ENCODE results near the gene DNM3. TPM values are rescaled to one million over a fixed set of nuclear protein-coding genes. Genes with fewer than 3 reads are reported as not detected.

Gene DNM3
- total and polyA plus RNA-seq, 5 donors from 2014 or later: 0.76 to 5.5 (median 1.6) TPM

GRCh38 chr1:172088256-172088655, 247.0 kb downstream of the DNM3 start:
- no peak for DNase-seq
- H3K27me3 ChIP-seq (ENCODE audit: control insufficient read depth, insufficient read depth, low read length): no peaks in the 10 kb centered on the region
- Mint-ChIP-seq H3K27ac (no peak overlapping the region), H3K36me3 (no peaks in the 10 kb centered on the region), H3K4me1 (peaks cover 2 to 7% (median 5%) of the 10 kb centered on the region in 4 donors), H3K9me3 (no peaks in the 10 kb centered on the region), H3K4me3 (no peak overlapping the region), H3K27me3 (no peaks in the 10 kb centered on the region)
- no peak for ATAC-seq (ENCODE audit: low read depth in 2 of 2)
- H3K4me3 ChIP-seq (ENCODE audit: low read depth, low read length): no peak overlapping the region
- no peaks in the 10 kb centered on the region for H3K4me1 ChIP-seq (ENCODE audit: control insufficient read depth, insufficient read depth, low read length, poor library complexity, severe bottlenecking)
- no peak overlapping the region for H3K27ac ChIP-seq (ENCODE audit: insufficient read depth, low read length, poor library complexity, severe bottlenecking)
- H3K9me3 ChIP-seq (ENCODE audit: control insufficient read depth in 2 of 2, low read length in 2 of 2): no peaks in the 10 kb centered on the region
- no peaks in the 10 kb centered on the region for H3K36me3 ChIP-seq (ENCODE audit: control insufficient read depth, insufficient read depth, low read length)

GRCh38 chr1:172089768-172090510, 248.6 kb downstream of the DNM3 start:
- H3K4me3 Mint-ChIP-seq: no peak overlapping the region
- no peaks in the 10 kb centered on the region for H3K9me3 Mint-ChIP-seq
- peak; percentile 14 to 80 (median 57) for DNase-seq
- no peak overlapping the region for H3K27ac Mint-ChIP-seq
- peak; percentile 93 to 96 for ATAC-seq (ENCODE audit: low read depth in 2 of 2)
- Histone ChIP-seq H3K9me3 (ENCODE audit: control insufficient read depth in 2 of 2, low read length in 2 of 2) (no peaks in the 10 kb centered on the region), H3K4me3 (ENCODE audit: low read depth, low read length) (no peak overlapping the region), H3K4me1 (ENCODE audit: control insufficient read depth, insufficient read depth, low read length, poor library complexity, severe bottlenecking) (no peaks in the 10 kb centered on the region), H3K36me3 (ENCODE audit: control insufficient read depth, insufficient read depth, low read length) (no peaks in the 10 kb centered on the region), H3K27ac (ENCODE audit: insufficient read depth, low read length, poor library complexity, severe bottlenecking) (no peak overlapping the region), H3K27me3 (ENCODE audit: control insufficient read depth, insufficient read depth, low read length) (no peaks in the 10 kb centered on the region)
- H3K4me1 Mint-ChIP-seq: peaks cover 2 to 7% (median 5%) of the 10 kb centered on the region in 4 donors
- peaks cover 4% of the 10 kb centered on the region for H3K27me3 Mint-ChIP-seq
- no peaks in the 10 kb centered on the region for H3K36me3 Mint-ChIP-seq

GRCh38 chr1:172090511-172090817, 249.2 kb downstream of the DNM3 start:
- Mint-ChIP-seq H3K4me3 (no peak overlapping the region), H3K9me3 (no peaks in the 10 kb centered on the region), H3K4me1 (peaks cover 2 to 7% (median 5%) of the 10 kb centered on the region in 4 donors), H3K27ac (no peak overlapping the region), H3K27me3 (peaks cover 4% of the 10 kb centered on the region), H3K36me3 (no peaks in the 10 kb centered on the region)
- Histone ChIP-seq H3K4me1 (ENCODE audit: control insufficient read depth, insufficient read depth, low read length, poor library complexity, severe bottlenecking) (no peaks in the 10 kb centered on the region), H3K27ac (ENCODE audit: insufficient read depth, low read length, poor library complexity, severe bottlenecking) (no peak overlapping the region), H3K4me3 (ENCODE audit: low read depth, low read length) (no peak overlapping the region), H3K36me3 (ENCODE audit: control insufficient read depth, insufficient read depth, low read length) (no peaks in the 10 kb centered on the region), H3K9me3 (ENCODE audit: control insufficient read depth in 2 of 2, low read length in 2 of 2) (no peaks in the 10 kb centered on the region), H3K27me3 (ENCODE audit: control insufficient read depth, insufficient read depth, low read length) (no peaks in the 10 kb centered on the region)
- ATAC-seq (ENCODE audit: low read depth in 2 of 2) (no peak), DNase-seq (no peak)

GRCh38 chr1:172095846-172096245, 254.5 kb downstream of the DNM3 start:
- H3K4me1 Mint-ChIP-seq: no peaks in the 10 kb centered on the region
- Histone ChIP-seq H3K27ac (ENCODE audit: insufficient read depth, low read length, poor library complexity, severe bottlenecking) (no peak overlapping the region), H3K9me3 (ENCODE audit: control insufficient read depth in 2 of 2, low read length in 2 of 2) (no peaks in the 10 kb centered on the region), H3K27me3 (ENCODE audit: control insufficient read depth, insufficient read depth, low read length) (no peaks in the 10 kb centered on the region), H3K36me3 (ENCODE audit: control insufficient read depth, insufficient read depth, low read length) (no peaks in the 10 kb centered on the region), H3K4me3 (ENCODE audit: low read depth, low read length) (no peak overlapping the region), H3K4me1 (ENCODE audit: control insufficient read depth, insufficient read depth, low read length, poor library complexity, severe bottlenecking) (no peaks in the 10 kb centered on the region)
- ATAC-seq (ENCODE audit: low read depth in 2 of 2): no peak
- no peak overlapping the region for H3K27ac Mint-ChIP-seq
- H3K36me3 Mint-ChIP-seq: no peaks in the 10 kb centered on the region
- no peaks in the 10 kb centered on the region for H3K9me3 Mint-ChIP-seq
- DNase-seq: no peak
- H3K27me3 Mint-ChIP-seq: peaks cover 4% of the 10 kb centered on the region
- H3K4me3 Mint-ChIP-seq: no peak overlapping the region

- Mint-ChIP-seq H3K9me3 (no peaks in the 10 kb centered on the region), H3K36me3 (peaks cover 3% of the 10 kb centered on the region), H3K4me1 (no peaks in the 10 kb centered on the region), H3K27ac (no peak overlapping the region), H3K4me3 (no peak overlapping the region), H3K27me3 (no peaks in the 10 kb centered on the region)
- Histone ChIP-seq H3K9me3 (ENCODE audit: control insufficient read depth in 2 of 2, low read length in 2 of 2) (no peaks in the 10 kb centered on the region), H3K4me1 (ENCODE audit: control insufficient read depth, insufficient read depth, low read length, poor library complexity, severe bottlenecking) (no peaks in the 10 kb centered on the region), H3K27ac (ENCODE audit: insufficient read depth, low read length, poor library complexity, severe bottlenecking) (no peak overlapping the region), H3K36me3 (ENCODE audit: control insufficient read depth, insufficient read depth, low read length) (no peaks in the 10 kb centered on the region), H3K4me3 (ENCODE audit: low read depth, low read length) (no peak overlapping the region), H3K27me3 (ENCODE audit: control insufficient read depth, insufficient read depth, low read length) (no peaks in the 10 kb centered on the region)
- ATAC-seq (ENCODE audit: low read depth in 2 of 2) (no peak), DNase-seq (no peak)
These were observed 263.9 kb downstream of the DNM3 start for GRCh38 chr1:172105230-172105629.

- no peak overlapping the region for H3K27ac ChIP-seq (ENCODE audit: insufficient read depth, low read length, poor library complexity, severe bottlenecking)
- no peaks in the 10 kb centered on the region for H3K27me3 Mint-ChIP-seq
- no peak for ATAC-seq (ENCODE audit: low read depth in 2 of 2)
These were observed 266.1 kb downstream of the DNM3 start for GRCh38 chr1:172107316-172107975.

GRCh38 chr1:172108161-172108893, 267.0 kb downstream of the DNM3 start:
- ATAC-seq (ENCODE audit: low read depth in 2 of 2): no peak

More at GRCh38 chr1:172107316-172107975, 266.1 kb downstream of the DNM3 start:
- H3K27ac Mint-ChIP-seq: no peak overlapping the region
- Histone ChIP-seq H3K4me3 (ENCODE audit: low read depth, low read length) (no peak overlapping the region), H3K36me3 (ENCODE audit: control insufficient read depth, insufficient read depth, low read length) (no peaks in the 10 kb centered on the region), H3K27me3 (ENCODE audit: control insufficient read depth, insufficient read depth, low read length) (no peaks in the 10 kb centered on the region), H3K4me1 (ENCODE audit: control insufficient read depth, insufficient read depth, low read length, poor library complexity, severe bottlenecking) (no peaks in the 10 kb centered on the region), H3K9me3 (ENCODE audit: control insufficient read depth in 2 of 2, low read length in 2 of 2) (no peaks in the 10 kb centered on the region)
- no peak overlapping the region for H3K4me3 Mint-ChIP-seq
- DNase-seq: no peak
- H3K36me3 Mint-ChIP-seq: peaks cover 3% of the 10 kb centered on the region
- H3K9me3 Mint-ChIP-seq: peaks cover 0 to 3% (median 0%) of the 10 kb centered on the region in 7 donors
- H3K4me1 Mint-ChIP-seq: no peaks in the 10 kb centered on the region

More at GRCh38 chr1:172108161-172108893, 267.0 kb downstream of the DNM3 start:
- no peak overlapping the region for H3K4me3 ChIP-seq (ENCODE audit: low read depth, low read length)
- no peaks in the 10 kb centered on the region for H3K4me1 ChIP-seq (ENCODE audit: control insufficient read depth, insufficient read depth, low read length, poor library complexity, severe bottlenecking)
- Mint-ChIP-seq H3K4me1 (no peaks in the 10 kb centered on the region), H3K27me3 (no peaks in the 10 kb centered on the region), H3K27ac (peak overlapping the region in 1 of 3 donors; percentile 22), H3K36me3 (peaks cover 3% of the 10 kb centered on the region), H3K4me3 (no peak overlapping the region), H3K9me3 (peaks cover 0 to 3% (median 0%) of the 10 kb centered on the region in 7 donors)
- no peaks in the 10 kb centered on the region for H3K36me3 ChIP-seq (ENCODE audit: control insufficient read depth, insufficient read depth, low read length)
- no peaks in the 10 kb centered on the region for H3K9me3 ChIP-seq (ENCODE audit: control insufficient read depth in 2 of 2, low read length in 2 of 2)
- DNase-seq: no peak
- H3K27me3 ChIP-seq (ENCODE audit: control insufficient read depth, insufficient read depth, low read length): no peaks in the 10 kb centered on the region
- no peak overlapping the region for H3K27ac ChIP-seq (ENCODE audit: insufficient read depth, low read length, poor library complexity, severe bottlenecking)
